Posterior cingulate gyrus (tissue), 11 donors: ENCODE data around the gene NOL4L.

ENCODE experiments used
- DNase-seq, 10 donors: peaks; one replicate each; pipeline versions ENCODE4 v3.0.0 to v3.0.0-alpha.2; 2020 to 2021; ENCODE audit warnings: mixed read lengths in 3 of 10
- intact Hi-C: fragments of 100-400 bp; cut with DNase I; formaldehyde crosslinking; loops from one replicate; pipeline ENCODE4 v1.15.1; 2023

Gene NOL4L

GRCh38 chr20:32480371-32481241 lies 104.5 kb downstream of the NOL4L start:
- intact Hi-C loops: loop anchor here (10.0 kb wide), 1 partner anchor 276 kb away; the partner anchor contains the start of genes PLAGL2 and POFUT1
- DNase-seq: peak in 3 of 10 donors; percentile 24 to 55 (median 32)

GRCh38 chr20:32479697-32480171 lies 105.4 kb downstream of the NOL4L start:
- DNase-seq: peak in 2 of 10 donors; percentile 12 to 49
- intact Hi-C loops: loop anchor here (10.0 kb wide), 1 partner anchor 275 kb away; the partner anchor contains the start of genes PLAGL2 and POFUT1

GRCh38 chr20:32479012-32479411 lies 106.1 kb downstream of the NOL4L start:
- DNase-seq: peak in 4 of 10 donors; percentile 1 to 58 (median 46)
- intact Hi-C loops: no loop called here

GRCh38 chr20:32478576-32478975 lies 106.6 kb downstream of the NOL4L start:
- intact Hi-C loops: no loop called here
- peak in 3 of 10 donors; percentile 19 to 60 (median 40) for DNase-seq

GRCh38 chr20:32477594-32478512 lies 107.3 kb downstream of the NOL4L start:
- peak in 6 of 10 donors; percentile 28 to 89 (median 72) for DNase-seq
- intact Hi-C loops: no loop called here

GRCh38 chr20:32476684-32477593 lies 108.2 kb downstream of the NOL4L start:
- peak in 4 of 10 donors; percentile 27 to 75 (median 61) for DNase-seq
- intact Hi-C loops: no loop called here

GRCh38 chr20:32474967-32475811 lies 109.9 kb downstream of the NOL4L start:
- intact Hi-C loops: no loop called here
- peak in 6 of 10 donors; percentile 63 to 93 (median 75) for DNase-seq

- no peak for DNase-seq
- intact Hi-C loops: no loop called here
These were observed 110.5 kb downstream of the NOL4L start for GRCh38 chr20:32474717-32474966.

- peak in 1 of 10 donors; percentile 70 for DNase-seq
- intact Hi-C loops: no loop called here
These were observed 111.0 kb downstream of the NOL4L start for GRCh38 chr20:32474009-32474716.

GRCh38 chr20:32473231-32474008 lies 111.7 kb downstream of the NOL4L start:
- intact Hi-C loops: no loop called here
- peak in 1 of 10 donors; percentile 69 for DNase-seq

GRCh38 chr20:32472581-32473207 lies 112.4 kb downstream of the NOL4L start:
- DNase-seq: peak in 1 of 10 donors; percentile 37
- intact Hi-C loops: no loop called here

GRCh38 chr20:32470940-32471339 lies 114.2 kb downstream of the NOL4L start:
- intact Hi-C loops: no loop called here
- no peak for DNase-seq

- intact Hi-C loops: no loop called here
- peak in 1 of 10 donors; percentile 45 for DNase-seq
These were observed 114.9 kb downstream of the NOL4L start for GRCh38 chr20:32470025-32470861.

GRCh38 chr20:32468860-32469259 lies 116.3 kb downstream of the NOL4L start:
- intact Hi-C loops: loop anchor here (10.0 kb wide), 1 partner anchor 194 kb away; the partner anchor contains the start of gene KIF3B

GRCh38 chr20:32468313-32468640 lies 116.9 kb downstream of the NOL4L start:
- peak in 1 of 10 donors; percentile 31 for DNase-seq
- intact Hi-C loops: loop anchor here (10.0 kb wide), 1 partner anchor 193 kb away; the partner anchor contains the start of gene KIF3B

More at GRCh38 chr20:32468860-32469259, 116.3 kb downstream of the NOL4L start:
- DNase-seq: peak in 1 of 10 donors; percentile 10
